Large intestine (tissue), 3 donors: Measurements from ENCODE around the gene INPP5A. TPM values are rescaled to one million over a fixed set of nuclear protein-coding genes. Genes with fewer than 3 reads are reported as not detected.
"Not testable (repeated sequence)": the region's sequence is repeated elsewhere in the genome, so short reads cannot be mapped to it uniquely, and the experiment has no call there.

ENCODE experiments used
- DNase-seq, 2 donors: peaks; one replicate each; pipeline versions ENCODE4 v3.0.0 to v3.0.0-alpha.2; 2013
- H3K27ac ChIP-seq: one replicate; pipeline ENCODE4 v1.5.1; 2013; ENCODE audit warnings: low read length
- H3K27me3 ChIP-seq: 2 replicates; pipeline ENCODE4 v1.6.1; 2013; ENCODE audit warnings: low read length; ENCODE audit not compliant: control insufficient read depth, insufficient read depth
- H3K36me3 ChIP-seq: 2 replicates; pipeline ENCODE4 v1.6.1; 2013; ENCODE audit warnings: low read length; ENCODE audit not compliant: control insufficient read depth, insufficient read depth
- H3K4me1 ChIP-seq: one replicate; pipeline ENCODE4 v1.6.1; 2013; ENCODE audit warnings: low read length; ENCODE audit not compliant: control insufficient read depth, insufficient read depth
- H3K4me3 ChIP-seq: one replicate; pipeline ENCODE4 v1.5.1; 2013; ENCODE audit warnings: low read length
- H3K9me3 ChIP-seq: one replicate; pipeline ENCODE4 v1.6.1; 2013; ENCODE audit warnings: mild to moderate bottlenecking, low read depth, low read length, moderate library complexity; ENCODE audit not compliant: control insufficient read depth
- WGBS: methylation state at CpG from one replicate; pipeline ENCODE4 v1.1.5; 2013; ENCODE audit warnings: low lambda C conversion rate; ENCODE audit not compliant: insufficient coverage; 5-methylcytosine and 5-hydroxymethylcytosine counted together
- polyA plus RNA-seq: library from polyadenylated mRNA; unstranded; fragments of 120-200 nt; gene quantifications from one replicate; pipeline ENCODE4 v1.2.1, GENCODE V29; 2013

Gene INPP5A
- polyA plus RNA-seq, 1 donor: 25.3 TPM

- H3K27me3 ChIP-seq: peaks cover 58% of the 10 kb centered on the region
- no peaks in the 10 kb centered on the region for H3K36me3 ChIP-seq
- H3K27ac ChIP-seq: no peak overlapping the region
Observed at GRCh38 chr10:132790934-132791829, 253.6 kb downstream of the INPP5A start.

GRCh38 chr10:132792099-132792498 is 254.5 kb downstream of the INPP5A start:
- not testable (repeated sequence) for H3K36me3 ChIP-seq, H3K4me3 ChIP-seq, DNase-seq, H3K4me1 ChIP-seq, H3K27ac ChIP-seq, H3K9me3 ChIP-seq
- peaks cover 57% of the 10 kb centered on the region for H3K27me3 ChIP-seq
- WGBS: no CpG with 5 or more reads among the region's 33 CpGs

More at GRCh38 chr10:132790934-132791829, 253.6 kb downstream of the INPP5A start:
- no CpG with 5 or more reads among the region's 31 CpGs for WGBS
- no peaks in the 10 kb centered on the region for H3K4me1 ChIP-seq
- H3K4me3 ChIP-seq: no peak overlapping the region
- DNase-seq: no peak
- peaks cover 5% of the 10 kb centered on the region for H3K9me3 ChIP-seq

- Histone ChIP-seq H3K4me1 (no peaks in the 10 kb centered on the region), H3K9me3 (peaks cover 5% of the 10 kb centered on the region)
- DNase-seq: no peak
Observed at GRCh38 chr10:132792796-132793195, 255.2 kb downstream of the INPP5A start.

DNA sequence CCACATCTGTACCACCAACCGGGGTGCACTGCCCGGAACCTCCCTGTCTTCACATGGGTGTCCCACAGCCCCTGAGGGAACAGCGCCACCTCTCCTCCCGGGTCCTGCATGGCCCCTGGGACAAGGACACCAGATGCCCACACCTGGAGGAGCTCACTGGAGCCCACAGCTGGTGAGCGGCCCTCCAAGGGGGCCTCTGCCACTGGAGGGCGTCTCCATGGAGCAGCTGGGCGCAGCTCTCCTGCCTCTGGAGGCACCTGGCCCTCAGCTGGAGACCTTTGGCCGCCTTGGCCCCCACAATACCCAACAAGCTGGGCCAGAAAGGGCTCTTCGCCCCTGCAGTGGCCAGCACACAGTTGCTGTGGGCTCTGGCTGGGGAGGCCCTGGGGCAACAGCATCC is 255.6 kb downstream of the INPP5A start:
- WGBS: no CpG with 5 or more reads among the region's 9 CpGs
- DNase-seq: no peak
- Histone ChIP-seq H3K27me3 (peaks cover 48% of the 10 kb centered on the region), H3K36me3 (no peaks in the 10 kb centered on the region), H3K27ac (no peak overlapping the region), H3K9me3 (peaks cover 5% of the 10 kb centered on the region), H3K4me1 (no peaks in the 10 kb centered on the region), H3K4me3 (no peak overlapping the region)

More at GRCh38 chr10:132792796-132793195, 255.2 kb downstream of the INPP5A start:
- H3K27me3 ChIP-seq: peaks cover 52% of the 10 kb centered on the region
- H3K4me3 ChIP-seq: no peak overlapping the region
- H3K36me3 ChIP-seq: no peaks in the 10 kb centered on the region
- no CpG with 5 or more reads among the region's 17 CpGs for WGBS
- no peak overlapping the region for H3K27ac ChIP-seq

DNA sequence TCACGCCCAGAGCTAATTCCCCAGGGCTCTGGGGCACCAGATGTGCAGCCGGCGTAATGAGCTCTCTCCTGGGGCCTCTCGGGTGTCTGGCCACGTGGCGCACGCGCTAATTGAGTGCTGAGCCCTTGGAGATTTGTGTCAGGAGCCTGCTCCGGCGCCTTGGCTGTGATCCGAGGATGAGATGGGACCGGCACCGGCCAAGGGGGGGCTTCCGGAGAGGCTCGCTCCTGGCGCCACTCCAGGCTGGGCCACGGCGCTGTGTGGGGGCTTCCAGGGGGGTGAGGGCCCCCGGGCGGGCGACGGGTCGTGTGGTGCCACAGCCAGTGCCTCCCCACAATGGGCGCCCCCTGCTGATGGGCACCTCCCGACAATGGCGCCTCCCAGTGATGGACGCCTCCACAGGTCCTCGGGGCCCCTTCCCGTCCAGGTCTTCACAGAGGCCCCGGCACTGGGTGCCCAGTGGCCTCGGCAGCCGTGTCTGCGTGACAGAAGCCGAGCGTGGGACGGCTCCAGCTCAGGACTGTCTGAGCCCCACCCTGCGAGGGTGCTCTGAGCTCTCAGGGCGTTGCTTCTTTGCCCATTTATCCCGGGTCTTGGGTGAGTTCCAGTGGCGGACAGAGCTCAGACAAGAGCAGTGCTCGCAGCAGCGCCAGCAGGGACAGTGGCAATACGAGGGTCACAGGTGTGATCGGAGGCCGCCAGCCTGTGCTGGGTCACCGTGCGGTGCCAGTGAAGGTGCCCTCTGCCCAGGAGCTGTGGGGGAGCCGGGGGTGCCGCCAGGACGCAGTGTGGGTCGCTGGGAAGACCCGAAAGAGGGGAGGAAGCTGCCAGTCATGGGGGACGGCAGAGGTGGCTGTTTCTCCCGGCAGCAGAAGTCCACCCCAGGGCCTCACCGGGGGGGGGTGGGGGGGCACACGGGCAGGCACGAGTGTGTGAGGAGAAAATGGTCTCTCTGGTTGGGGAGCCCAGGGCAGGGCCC is 256.6 kb downstream of the INPP5A start:
- Histone ChIP-seq H3K27me3 (peaks cover 38% of the 10 kb centered on the region), H3K9me3 (peaks cover under 1% of the 10 kb centered on the region), H3K4me3 (no peak overlapping the region), H3K27ac (no peak overlapping the region), H3K36me3 (no peaks in the 10 kb centered on the region), H3K4me1 (no peaks in the 10 kb centered on the region)
- DNase-seq: no peak
- no CpG with 5 or more reads among the region's 57 CpGs for WGBS

DNA sequence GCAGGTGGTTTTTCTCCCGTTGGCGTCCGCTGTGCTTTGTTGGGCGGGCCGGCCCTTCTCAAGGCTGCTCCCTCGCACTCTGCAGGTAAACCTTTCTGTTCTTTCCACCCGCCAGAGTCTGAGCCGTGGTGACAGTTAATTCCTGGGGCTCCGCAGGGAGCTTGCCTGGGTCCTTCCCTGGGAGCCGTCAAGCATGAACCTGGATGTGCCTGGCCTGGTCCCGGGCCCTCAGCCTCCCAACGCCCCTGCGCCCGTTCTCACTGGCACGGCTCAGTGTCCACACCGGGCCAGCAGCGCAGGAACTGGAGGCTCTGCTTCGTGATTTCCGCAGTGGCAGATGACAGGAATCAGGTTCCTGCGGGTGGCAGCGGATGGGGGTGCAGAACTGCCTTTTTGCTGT is 259.3 kb downstream of the INPP5A start:
- Histone ChIP-seq H3K27me3 (peaks cover 14% of the 10 kb centered on the region), H3K4me1 (no peaks in the 10 kb centered on the region), H3K9me3 (peaks cover 3% of the 10 kb centered on the region), H3K27ac (no peak overlapping the region), H3K4me3 (no peak overlapping the region), H3K36me3 (no peaks in the 10 kb centered on the region)
- no CpG with 5 or more reads among the region's 21 CpGs for WGBS
- no peak for DNase-seq

GRCh38 chr10:132797986-132798385 is 260.4 kb downstream of the INPP5A start:
- H3K4me3 ChIP-seq, DNase-seq, H3K27ac ChIP-seq, H3K36me3 ChIP-seq, H3K4me1 ChIP-seq, H3K9me3 ChIP-seq: not testable (repeated sequence)
- H3K27me3 ChIP-seq: peaks cover 14% of the 10 kb centered on the region
- WGBS: 100% methylated on average over 3 of the region's 32 CpGs

GRCh38 chr10:132798403-132798802 is 260.8 kb downstream of the INPP5A start:
- no peak overlapping the region for H3K27ac ChIP-seq
- H3K36me3 ChIP-seq: no peaks in the 10 kb centered on the region
- WGBS: no CpG with 5 or more reads among the region's 21 CpGs
- H3K4me3 ChIP-seq: no peak overlapping the region
- peaks cover 4% of the 10 kb centered on the region for H3K9me3 ChIP-seq
- DNase-seq: no peak
- H3K27me3 ChIP-seq: peaks cover 12% of the 10 kb centered on the region
- no peaks in the 10 kb centered on the region for H3K4me1 ChIP-seq

GRCh38 chr10:132798876-132799275 is 261.3 kb downstream of the INPP5A start:
- Histone ChIP-seq H3K36me3 (no peaks in the 10 kb centered on the region), H3K27me3 (peaks cover 9% of the 10 kb centered on the region), H3K4me3 (no peak overlapping the region), H3K9me3 (peaks cover 4% of the 10 kb centered on the region), H3K4me1 (no peaks in the 10 kb centered on the region), H3K27ac (no peak overlapping the region)
- no CpG with 5 or more reads among the region's 15 CpGs for WGBS
- no peak for DNase-seq

DNA sequence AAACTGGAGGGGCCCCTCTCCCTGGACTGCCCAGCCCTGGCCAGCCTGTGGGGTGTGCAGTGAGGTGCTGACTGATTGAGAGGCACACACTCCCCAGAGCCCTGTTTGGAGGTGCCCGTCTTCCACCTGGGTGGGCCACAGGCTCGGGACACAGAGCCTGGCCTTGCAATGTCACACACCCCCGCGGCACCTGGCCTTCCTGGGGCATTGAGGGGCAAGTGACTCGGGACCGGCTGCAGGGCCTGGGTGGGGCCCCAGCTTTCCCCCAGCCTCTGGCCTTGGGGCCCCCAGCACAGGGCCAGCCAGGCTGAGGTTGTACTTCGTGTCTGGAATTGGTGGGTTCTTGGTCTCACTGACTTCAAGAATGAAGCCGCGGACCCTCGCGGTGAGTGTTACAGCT is 262.3 kb downstream of the INPP5A start:
- Histone ChIP-seq H3K4me3 (no peak overlapping the region), H3K36me3 (no peaks in the 10 kb centered on the region), H3K27me3 (peaks cover 9% of the 10 kb centered on the region), H3K9me3 (peaks cover 4% of the 10 kb centered on the region), H3K27ac (no peak overlapping the region), H3K4me1 (no peaks in the 10 kb centered on the region)
- DNase-seq: no peak
- WGBS: no CpG with 5 or more reads among the region's 11 CpGs
